Measurements from ENCODE around the gene CYB5B. TPM values are rescaled to one million over a fixed set of nuclear protein-coding genes. Genes with fewer than 3 reads are reported as not detected.

The CYB5B gene
- total RNA-seq, 1 experiment from 2014 or later: 112 TPM

DNA sequence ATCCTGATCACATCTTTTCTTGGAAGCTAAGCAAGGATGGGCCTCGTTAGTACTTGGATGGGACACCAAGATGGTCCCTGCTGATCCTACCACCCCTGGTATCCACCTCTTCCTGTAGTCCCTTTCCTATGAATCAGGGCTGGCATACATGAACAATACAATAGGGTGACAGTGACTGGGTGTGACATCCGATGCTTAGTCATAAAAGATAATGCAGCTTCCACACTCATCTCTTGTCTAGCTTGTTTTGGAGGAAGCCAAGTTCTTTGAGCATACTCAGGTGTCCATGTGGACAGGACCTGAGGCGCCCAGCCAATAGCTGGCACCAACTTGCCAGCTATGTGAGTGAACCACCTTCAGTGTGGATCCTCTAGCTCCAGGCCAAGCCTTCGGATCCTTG is 78.8 kb downstream of the CYB5B start:
- ChIA-PET POLR2A (interaction anchor here (0.6 to 1.3 kb wide), 2 partner anchors 38 to 56 kb away, joined by 3 read pairs; no protein-coding TSS in a partner anchor), CTCF (interaction anchor here (0.9 kb wide), 1 partner anchor 44 kb away, joined by 3 read pairs; no protein-coding TSS in a partner anchor)
- H3K27me3 Mint-ChIP-seq (ENCODE audit: insufficient read depth, unreplicated experiment): no peaks in the 10 kb centered on the region
- H3K9me3 Mint-ChIP-seq (ENCODE audit: unreplicated experiment): no peaks in the 10 kb centered on the region
- DNase-seq (ENCODE audit: unreplicated experiment): no peak
- H3K4me3 Mint-ChIP-seq (ENCODE audit: unreplicated experiment): no peak overlapping the region
- intact Hi-C loops (cut with micrococcal nuclease): no loop called here
- TF ChIP-seq, protein P1, sequence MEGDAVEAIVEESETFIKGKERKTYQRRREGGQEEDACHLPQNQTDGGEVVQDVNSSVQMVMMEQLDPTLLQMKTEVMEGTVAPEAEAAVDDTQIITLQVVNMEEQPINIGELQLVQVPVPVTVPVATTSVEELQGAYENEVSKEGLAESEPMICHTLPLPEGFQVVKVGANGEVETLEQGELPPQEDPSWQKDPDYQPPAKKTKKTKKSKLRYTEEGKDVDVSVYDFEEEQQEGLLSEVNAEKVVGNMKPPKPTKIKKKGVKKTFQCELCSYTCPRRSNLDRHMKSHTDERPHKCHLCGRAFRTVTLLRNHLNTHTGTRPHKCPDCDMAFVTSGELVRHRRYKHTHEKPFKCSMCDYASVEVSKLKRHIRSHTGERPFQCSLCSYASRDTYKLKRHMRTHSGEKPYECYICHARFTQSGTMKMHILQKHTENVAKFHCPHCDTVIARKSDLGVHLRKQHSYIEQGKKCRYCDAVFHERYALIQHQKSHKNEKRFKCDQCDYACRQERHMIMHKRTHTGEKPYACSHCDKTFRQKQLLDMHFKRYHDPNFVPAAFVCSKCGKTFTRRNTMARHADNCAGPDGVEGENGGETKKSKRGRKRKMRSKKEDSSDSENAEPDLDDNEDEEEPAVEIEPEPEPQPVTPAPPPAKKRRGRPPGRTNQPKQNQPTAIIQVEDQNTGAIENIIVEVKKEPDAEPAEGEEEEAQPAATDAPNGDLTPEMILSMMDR (IDR thresholded peaks at IDR 0.05; ENCODE audit: unreplicated experiment): no peak
- BruUV-seq (replicated peaks): no TSS peak
- H3K36me3 Mint-ChIP-seq (ENCODE audit: insufficient read depth, unreplicated experiment): no peaks in the 10 kb centered on the region
- no peaks in the 10 kb centered on the region for H3K4me1 Mint-ChIP-seq (ENCODE audit: insufficient read depth, unreplicated experiment)
- H3K27ac Mint-ChIP-seq (ENCODE audit: low read depth, unreplicated experiment): no peak overlapping the region

DNA sequence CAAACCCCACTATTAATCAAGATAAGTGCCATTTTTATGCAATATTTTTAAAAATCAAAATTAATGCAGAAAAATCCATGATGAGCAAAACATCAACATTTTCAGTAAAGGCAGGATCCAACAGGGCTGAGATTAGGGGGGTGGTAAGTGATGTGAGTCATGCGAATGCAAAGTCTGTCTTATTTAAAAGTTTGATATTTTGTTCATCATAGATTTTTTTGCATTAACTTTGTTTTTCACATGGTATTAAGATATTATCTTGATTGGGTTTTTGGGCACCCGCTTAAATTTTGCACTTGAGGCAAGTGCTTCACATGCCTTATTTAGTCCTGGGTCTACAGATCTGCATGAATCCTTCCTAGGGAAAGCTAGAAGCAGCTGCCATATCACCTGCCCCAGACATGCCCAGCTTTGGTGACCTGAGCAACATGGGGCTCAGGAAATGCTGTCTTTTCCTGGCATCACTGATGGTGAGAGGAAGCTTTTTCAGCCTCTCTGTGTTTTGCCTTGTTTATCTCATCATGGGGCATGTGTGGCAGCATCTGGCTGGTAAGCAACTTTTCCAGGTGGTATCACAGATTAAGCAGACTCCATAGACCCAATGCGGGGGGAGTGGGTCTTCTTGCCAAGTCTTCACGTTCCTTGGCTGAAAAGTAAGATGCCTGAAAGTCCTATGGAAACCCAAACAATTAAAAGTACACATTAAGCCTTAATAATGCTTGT is 83.8 kb downstream of the CYB5B start:
- no peaks in the 10 kb centered on the region for H3K9me3 Mint-ChIP-seq (ENCODE audit: unreplicated experiment)
- CTCF ChIA-PET: interaction anchor here (0.6 kb wide), 1 partner anchor 22 kb away, joined by 3 read pairs; no protein-coding TSS in a partner anchor

DNA sequence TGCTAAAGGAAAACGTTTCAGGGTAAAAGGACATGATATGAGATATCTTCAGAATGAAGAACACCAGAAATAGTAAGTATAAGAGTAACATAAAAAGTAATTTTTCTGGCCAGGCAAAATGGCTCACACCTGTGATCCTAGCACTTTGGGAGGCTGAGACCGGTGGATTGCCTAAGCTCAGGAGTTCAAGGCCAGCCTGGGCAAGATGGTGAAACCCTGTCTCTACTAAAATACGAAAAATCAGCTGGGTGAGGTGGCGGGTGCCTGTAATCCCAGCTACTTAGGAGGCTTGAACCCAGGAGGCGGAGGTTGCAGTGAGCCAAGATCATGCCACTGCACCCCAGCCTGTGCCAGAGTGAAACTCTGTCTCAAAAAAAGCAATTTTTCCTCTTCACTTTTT is 84.7 kb downstream of the CYB5B start:
- H3K4me1 Mint-ChIP-seq (ENCODE audit: insufficient read depth, unreplicated experiment): peaks cover 10% of the 10 kb centered on the region
- no TSS peak for BruUV-seq (replicated peaks)
- TF ChIP-seq, protein P1 (IDR thresholded peaks at IDR 0.05; ENCODE audit: unreplicated experiment): no peak
- H3K9me3 Mint-ChIP-seq (ENCODE audit: unreplicated experiment): no peaks in the 10 kb centered on the region
- POLR2A ChIA-PET: no interaction called here
- no peaks in the 10 kb centered on the region for H3K27me3 Mint-ChIP-seq (ENCODE audit: insufficient read depth, unreplicated experiment)
- H3K36me3 Mint-ChIP-seq (ENCODE audit: insufficient read depth, unreplicated experiment): no peaks in the 10 kb centered on the region
- CTCF ChIA-PET: no interaction called here
- H3K4me3 Mint-ChIP-seq (ENCODE audit: unreplicated experiment): no peak overlapping the region
- intact Hi-C loops (cut with micrococcal nuclease): no loop called here
- no peak for DNase-seq (ENCODE audit: unreplicated experiment)
- no peak overlapping the region for H3K27ac Mint-ChIP-seq (ENCODE audit: low read depth, unreplicated experiment)

More for the DNA sequence above, 83.8 kb downstream of the CYB5B start:
- TF ChIP-seq, protein P1 (IDR thresholded peaks at IDR 0.05; ENCODE audit: unreplicated experiment): no peak
- no TSS peak for BruUV-seq (replicated peaks)
- no peak for DNase-seq (ENCODE audit: unreplicated experiment)
- intact Hi-C loops (cut with micrococcal nuclease): no loop called here
- H3K36me3 Mint-ChIP-seq (ENCODE audit: insufficient read depth, unreplicated experiment): no peaks in the 10 kb centered on the region
- H3K4me1 Mint-ChIP-seq (ENCODE audit: insufficient read depth, unreplicated experiment): peaks cover 1% of the 10 kb centered on the region
- POLR2A ChIA-PET: no interaction called here
- no peaks in the 10 kb centered on the region for H3K27me3 Mint-ChIP-seq (ENCODE audit: insufficient read depth, unreplicated experiment)
- H3K27ac Mint-ChIP-seq (ENCODE audit: low read depth, unreplicated experiment): no peak overlapping the region
- no peak overlapping the region for H3K4me3 Mint-ChIP-seq (ENCODE audit: unreplicated experiment)

DNA sequence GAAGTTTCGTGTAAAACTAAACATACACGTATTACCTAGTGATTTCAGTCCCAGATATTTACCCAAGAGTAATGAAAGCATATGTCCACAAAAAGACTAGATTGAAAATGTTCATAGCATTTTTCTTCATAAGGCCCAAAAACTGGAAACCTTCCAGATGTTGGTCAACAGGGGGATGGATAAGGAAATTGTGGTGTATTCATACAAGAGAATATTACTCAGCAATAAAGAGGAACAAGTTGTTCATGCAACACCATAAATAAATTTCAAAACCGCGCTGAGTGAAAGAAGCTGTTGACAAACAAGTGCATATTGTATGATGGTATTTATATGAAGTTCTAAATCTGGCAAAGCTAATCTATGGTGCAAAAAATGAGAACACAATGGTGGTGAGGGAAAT is 87.2 kb downstream of the CYB5B start:
- no peaks in the 10 kb centered on the region for H3K27me3 Mint-ChIP-seq (ENCODE audit: insufficient read depth, unreplicated experiment)
- BruUV-seq (replicated peaks): no TSS peak
- peaks cover 20% of the 10 kb centered on the region for H3K4me1 Mint-ChIP-seq (ENCODE audit: insufficient read depth, unreplicated experiment)
- H3K36me3 Mint-ChIP-seq (ENCODE audit: insufficient read depth, unreplicated experiment): no peaks in the 10 kb centered on the region
- no peak overlapping the region for H3K27ac Mint-ChIP-seq (ENCODE audit: low read depth, unreplicated experiment)
- ChIA-PET CTCF (no interaction called here), POLR2A (interaction anchor here (0.7 kb wide), 1 partner anchor 63 kb away, joined by 3 read pairs; no protein-coding TSS in a partner anchor)
- intact Hi-C loops (cut with micrococcal nuclease): no loop called here
- TF ChIP-seq, protein P1 (IDR thresholded peaks at IDR 0.05; ENCODE audit: unreplicated experiment): no peak
- H3K4me3 Mint-ChIP-seq (ENCODE audit: unreplicated experiment): no peak overlapping the region
- no peak for DNase-seq (ENCODE audit: unreplicated experiment)
- H3K9me3 Mint-ChIP-seq (ENCODE audit: unreplicated experiment): no peaks in the 10 kb centered on the region

Data from MCF 10A (cell line).